HG03521 (cell line): ENCODE measurements around the gene GHITM.
"Not testable (repeated sequence)": the region's sequence is repeated elsewhere in the genome, so short reads cannot be mapped to it uniquely, and the experiment has no call there.

Source experiments
- ATAC-seq: cut with Tn5 transposase; IDR thresholded peaks from one replicate; pipeline ENCODE4 v1.9.1; 2021; ENCODE audit warnings: mild to moderate bottlenecking, moderate library complexity; ENCODE audit not compliant: unreplicated experiment

GHITM gene

GRCh38 chr10:84147347-84147746 lies 8.0 kb downstream of the GHITM start:
- ATAC-seq: no peak

- ATAC-seq: not testable (repeated sequence)
Observed at GRCh38 chr10:84148006-84148597, 8.8 kb downstream of the GHITM start.

DNA sequence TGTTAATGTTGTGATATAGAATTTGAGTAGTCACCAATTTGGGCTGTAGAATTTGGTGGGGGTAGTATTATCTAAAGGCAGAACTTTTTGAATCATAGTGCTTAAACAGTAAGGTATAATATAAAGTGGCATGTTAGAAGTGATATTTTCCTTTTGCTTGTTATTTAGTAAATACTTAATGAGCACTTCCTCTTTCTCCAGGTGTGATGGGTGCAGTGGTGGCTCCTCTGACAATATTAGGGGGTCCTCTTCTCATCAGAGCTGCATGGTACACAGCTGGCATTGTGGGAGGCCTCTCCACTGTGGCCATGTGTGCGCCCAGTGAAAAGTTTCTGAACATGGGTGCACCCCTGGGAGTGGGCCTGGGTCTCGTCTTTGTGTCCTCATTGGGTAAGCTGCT lies 10.5 kb downstream of the GHITM start:
- ATAC-seq: no peak

DNA sequence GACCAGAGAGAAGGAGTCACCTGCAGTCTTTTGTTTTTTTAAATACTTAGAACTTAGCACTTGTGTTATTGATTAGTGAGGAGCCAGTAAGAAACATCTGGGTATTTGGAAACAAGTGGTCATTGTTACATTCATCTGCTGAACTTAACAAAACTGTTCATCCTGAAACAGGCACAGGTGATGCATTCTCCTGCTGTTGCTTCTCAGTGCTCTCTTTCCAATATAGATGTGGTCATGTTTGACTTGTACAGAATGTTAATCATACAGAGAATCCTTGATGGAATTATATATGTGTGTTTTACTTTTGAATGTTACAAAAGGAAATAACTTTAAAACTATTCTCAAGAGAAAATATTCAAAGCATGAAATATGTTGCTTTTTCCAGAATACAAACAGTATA lies 13.5 kb downstream of the GHITM start:
- ATAC-seq: no peak

DNA sequence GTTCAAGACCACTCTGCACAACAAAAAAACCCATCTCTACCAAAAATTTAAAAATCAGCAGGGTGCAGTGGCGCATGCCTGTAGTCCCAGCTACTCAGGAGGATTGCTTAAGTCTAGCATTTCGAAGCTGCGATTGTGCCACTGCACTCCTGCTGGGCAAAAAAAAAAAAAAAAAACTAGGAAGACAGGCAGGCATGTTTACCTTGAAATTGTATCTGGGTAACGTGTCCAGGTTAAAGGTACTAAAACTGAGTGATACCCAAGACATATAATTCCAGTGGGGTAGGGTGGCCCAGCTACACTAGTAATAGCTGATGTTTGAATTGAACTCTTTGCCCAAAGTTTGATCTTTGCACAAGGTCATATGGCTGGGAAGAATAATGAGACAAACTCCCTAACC lies 16.2 kb downstream of the GHITM start:
- ATAC-seq: no peak

DNA sequence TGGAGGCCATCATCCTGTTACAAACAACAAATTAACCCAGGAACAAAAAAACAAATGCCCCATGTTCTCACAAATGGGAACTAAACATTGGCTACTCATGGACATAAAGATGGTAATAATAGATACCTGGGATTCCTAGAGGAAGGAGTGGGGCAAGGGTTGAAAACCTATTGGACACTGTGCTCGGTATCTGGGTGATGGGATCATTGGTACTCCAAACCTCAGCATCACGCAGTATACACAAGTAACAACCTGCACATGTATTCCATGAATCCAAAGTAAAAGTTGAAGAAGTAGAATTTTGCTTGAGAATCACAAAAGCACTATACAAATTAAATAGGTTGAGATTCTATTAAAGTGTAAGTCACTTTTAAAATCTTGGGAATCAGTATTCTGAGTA lies 16.7 kb downstream of the GHITM start:
- ATAC-seq: no peak

GRCh38 chr10:84156768-84157167 lies 17.5 kb downstream of the GHITM start:
- no peak for ATAC-seq

GRCh38 chr10:84158061-84158460 lies 18.8 kb downstream of the GHITM start:
- ATAC-seq: no peak

GRCh38 chr10:84158550-84158949 lies 19.2 kb downstream of the GHITM start:
- ATAC-seq: no peak

- ATAC-seq: no peak
Observed at GRCh38 chr10:84159076-84159685, 19.9 kb downstream of the GHITM start.

DNA sequence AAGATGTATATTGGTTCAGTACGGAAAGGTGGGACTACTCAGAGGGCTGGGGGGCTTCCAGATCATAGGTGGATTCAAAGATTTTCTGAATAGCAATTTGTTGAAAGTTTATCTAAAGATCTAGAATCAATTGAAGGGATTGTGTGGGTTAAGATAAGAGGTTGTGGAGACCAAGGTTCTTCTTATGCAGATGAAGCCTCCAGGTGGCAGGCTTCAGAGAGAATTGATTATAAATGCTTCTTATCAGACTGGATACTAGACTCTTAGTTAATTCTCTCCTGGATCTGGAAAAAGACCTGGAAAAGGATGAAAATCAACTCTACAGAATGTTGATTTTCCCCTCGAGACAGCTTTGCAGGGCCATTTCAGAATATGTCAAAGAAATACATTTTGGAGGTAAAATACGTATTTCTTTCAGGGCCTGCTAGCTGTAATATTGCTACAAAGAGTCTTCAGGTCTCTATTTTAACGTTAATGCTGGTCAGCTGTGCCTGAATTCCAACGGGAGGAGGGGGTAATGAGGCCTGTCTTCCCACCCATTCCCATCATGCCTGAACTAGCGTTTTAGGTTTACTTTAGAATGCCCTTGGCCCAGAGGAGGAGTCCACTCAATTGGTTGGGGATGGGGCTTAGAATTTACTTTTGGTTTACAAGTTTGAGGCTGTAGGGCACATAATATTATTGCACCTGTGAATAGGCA lies 21.5 kb downstream of the GHITM start:
- no peak for ATAC-seq

DNA sequence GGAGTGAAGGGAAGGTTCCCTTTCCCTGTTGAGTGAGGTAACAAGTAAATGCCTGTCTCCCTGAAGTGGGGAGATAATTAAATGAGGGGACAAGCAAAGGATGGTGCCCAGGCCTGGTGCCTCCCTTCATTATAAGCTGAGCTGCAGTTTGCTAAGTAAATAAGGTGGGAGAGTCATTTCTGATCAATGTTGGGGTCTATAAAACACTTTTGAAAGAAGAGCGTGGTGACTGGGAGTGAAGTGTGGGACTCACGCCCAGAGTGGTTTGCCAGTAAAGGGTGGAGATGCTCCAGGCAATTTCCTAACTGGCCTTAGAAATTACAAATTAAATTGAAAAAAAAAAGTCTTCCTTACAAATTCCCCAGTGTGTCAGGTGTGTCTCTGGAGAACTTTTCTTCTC lies 24.7 kb downstream of the GHITM start:
- ATAC-seq: no peak

DNA sequence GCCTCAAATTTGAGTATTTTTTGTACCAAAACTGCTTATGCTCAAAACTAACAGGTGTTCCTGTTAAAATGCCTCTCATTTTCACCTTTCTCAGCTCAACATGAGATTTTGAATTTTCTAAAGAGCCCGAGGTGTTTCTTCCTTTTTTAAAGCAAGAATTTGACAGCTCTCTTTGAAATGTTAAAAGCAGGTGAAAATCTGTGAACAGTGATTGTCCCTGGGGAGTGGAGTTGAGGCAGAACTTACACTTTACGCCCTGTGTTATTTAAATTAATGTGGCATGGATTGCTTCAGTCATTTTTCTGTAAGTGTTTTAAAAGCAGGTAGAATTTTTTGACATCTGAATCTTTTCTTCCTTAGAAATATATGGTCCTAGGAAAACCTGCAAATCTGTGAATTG lies 25.1 kb downstream of the GHITM start:
- ATAC-seq: no peak

- ATAC-seq: peak; percentile 42
Observed at GRCh38 chr10:84166620-84167288, 27.4 kb downstream of the GHITM start.

- not testable (repeated sequence) for ATAC-seq
Observed at GRCh38 chr10:84167289-84167653, 28.0 kb downstream of the GHITM start.

DNA sequence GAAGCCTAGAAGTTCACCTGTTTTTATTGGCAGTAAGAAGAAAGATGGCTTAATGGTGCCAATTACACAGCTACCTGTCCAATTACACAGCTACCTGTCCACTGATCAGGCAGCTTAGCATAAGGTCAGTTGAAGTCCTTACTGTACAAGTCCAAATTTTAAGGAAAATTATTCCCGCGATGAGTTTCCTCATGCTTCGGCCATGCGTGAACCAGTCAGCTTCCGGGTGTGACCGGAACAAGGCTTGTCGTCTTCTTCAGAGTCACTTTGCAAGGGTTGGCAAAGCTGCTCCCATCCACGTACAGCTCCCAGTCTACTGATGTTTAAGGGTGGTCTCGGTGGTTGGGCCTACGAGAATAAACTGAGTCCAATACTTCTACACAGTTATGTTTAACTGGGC lies 29.1 kb downstream of the GHITM start:
- not testable (repeated sequence) for ATAC-seq

DNA sequence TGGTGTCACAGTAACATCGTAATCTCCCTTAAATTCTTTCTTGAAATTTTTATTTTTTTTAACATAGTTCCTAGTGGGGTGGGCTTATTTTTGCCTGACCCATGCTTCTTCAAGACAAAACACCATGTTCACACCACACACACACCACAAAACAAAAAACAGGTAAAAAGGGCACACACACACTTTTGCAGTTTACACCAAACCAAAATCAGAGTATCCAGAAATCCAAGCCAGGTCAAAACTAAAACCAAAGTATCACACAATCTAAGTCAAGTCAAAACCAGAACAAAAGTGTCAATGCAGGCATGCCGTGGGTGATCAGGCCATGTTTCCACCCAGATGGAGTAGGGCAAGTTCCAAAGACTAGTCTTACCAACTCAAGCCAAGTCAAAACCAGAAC lies 31.9 kb downstream of the GHITM start:
- ATAC-seq: not testable (repeated sequence)

GRCh38 chr10:84171700-84172466 lies 32.6 kb downstream of the GHITM start:
- ATAC-seq: peak; percentile 31

DNA sequence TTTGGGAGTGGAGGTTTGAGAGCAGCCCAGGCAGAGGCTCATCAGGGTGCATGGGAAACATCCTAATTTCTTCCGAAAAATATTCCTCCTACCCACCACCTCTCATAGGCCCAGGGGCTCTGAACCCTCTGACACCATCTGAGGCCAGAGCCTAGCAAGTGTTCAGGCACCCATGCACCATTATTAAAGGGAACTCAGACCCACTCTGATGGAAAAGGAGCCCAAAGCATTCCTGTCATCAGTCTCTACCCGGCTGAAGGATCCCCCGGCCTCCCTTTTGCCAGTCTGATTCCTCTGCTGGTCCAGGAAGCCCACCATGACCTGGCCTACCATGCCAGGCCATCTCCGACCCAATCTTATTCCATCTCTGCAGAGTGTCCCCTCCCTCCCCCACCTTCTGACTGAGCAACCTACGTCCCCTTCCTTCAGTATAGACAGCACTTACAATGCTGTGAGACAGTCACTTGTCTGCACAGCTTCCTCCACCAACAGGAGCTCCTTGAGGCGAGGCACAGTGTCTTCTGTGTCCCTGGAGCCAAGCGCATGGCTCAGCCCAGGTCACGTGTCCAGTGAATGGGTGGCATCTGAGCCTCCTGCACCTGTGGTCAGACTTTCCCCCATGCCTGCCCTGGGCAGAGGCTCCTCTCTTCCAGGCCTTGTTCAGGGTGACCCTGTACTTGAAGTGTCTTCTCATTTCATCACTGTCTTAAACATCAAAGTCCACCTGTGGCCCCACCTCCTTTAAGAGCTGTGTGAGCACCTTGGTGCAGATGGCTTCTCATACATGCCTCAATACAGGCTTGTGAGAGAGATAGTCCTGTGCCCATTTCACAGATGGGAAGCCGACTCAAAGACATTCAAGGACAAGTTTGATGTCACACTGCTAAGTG lies 33.4 kb downstream of the GHITM start:
- peak; percentile 38 for ATAC-seq

DNA sequence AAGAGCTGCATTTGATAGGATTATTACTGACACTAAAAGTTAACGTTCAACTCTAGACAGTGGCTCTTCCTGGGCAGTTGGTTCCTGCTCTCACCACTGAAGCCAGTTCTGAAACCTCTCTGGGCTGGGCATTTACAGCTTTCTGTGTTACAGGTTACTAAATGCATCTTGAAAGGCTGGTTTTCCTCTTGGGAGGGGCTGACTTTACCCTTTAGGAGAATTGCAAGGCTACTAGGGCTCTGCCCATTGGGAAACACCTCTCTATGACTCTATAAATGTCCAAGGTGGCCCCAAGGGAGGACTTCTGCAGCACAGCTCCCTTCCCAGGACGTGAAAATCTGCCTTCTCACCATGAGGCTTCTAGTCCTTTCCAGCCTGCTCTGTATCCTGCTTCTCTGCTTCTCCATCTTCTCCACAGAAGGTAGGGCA lies 34.2 kb downstream of the GHITM start, which contains the start of gene GPR15LG:
TSS of gene GPR15LG (plus strand) at position 301 of the 429 bp plus-strand sequence. CDS start at position 352, 51 bp downstream.
- no peak for ATAC-seq
